ENCODE measurements around the gene NTN5.
"Not testable (repeated sequence)": the region's sequence is repeated elsewhere in the genome, so short reads cannot be mapped to it uniquely, and the experiment has no call there.

Gene NTN5, protein sequence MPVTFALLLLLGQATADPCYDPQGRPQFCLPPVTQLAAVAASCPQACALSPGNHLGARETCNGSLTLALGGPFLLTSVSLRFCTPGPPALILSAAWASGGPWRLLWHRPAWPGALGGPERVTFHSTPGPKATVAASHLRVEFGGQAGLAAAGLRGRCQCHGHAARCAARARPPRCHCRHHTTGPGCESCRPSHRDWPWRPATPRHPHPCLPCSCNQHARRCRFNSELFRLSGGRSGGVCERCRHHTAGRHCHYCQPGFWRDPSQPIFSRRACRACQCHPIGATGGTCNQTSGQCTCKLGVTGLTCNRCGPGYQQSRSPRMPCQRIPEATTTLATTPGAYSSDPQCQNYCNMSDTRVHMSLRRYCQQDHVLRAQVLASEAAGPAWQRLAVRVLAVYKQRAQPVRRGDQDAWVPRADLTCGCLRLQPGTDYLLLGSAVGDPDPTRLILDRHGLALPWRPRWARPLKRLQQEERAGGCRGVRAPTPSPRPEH

DNA sequence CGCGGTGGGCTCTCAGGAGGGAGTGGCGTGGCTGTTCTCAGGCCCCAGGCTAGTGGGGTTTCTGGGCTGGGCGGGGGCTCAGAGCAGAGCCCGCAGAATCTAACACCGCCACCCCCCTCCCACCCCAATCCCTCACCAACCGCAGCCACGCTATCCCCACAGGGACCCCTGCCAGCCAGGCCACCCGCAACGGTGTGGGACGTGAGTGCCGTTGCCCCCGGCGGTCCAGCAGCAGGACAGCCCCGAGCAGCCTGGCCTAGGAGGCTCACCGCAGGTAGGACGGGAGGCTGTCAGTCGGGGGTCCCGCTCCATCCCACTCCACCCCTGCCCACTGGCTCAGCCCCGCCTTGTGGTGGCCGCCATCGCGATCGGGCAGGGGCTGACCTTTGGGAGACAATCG is at the start of gene NTN5:
TSS of gene NTN5 (minus strand) at position 24 of the 400 bp plus-strand sequence. CDS start 2,031 bp downstream, outside the sequence.
- no peak for DNase-seq (ENCODE audit: low spot score)

DNA sequence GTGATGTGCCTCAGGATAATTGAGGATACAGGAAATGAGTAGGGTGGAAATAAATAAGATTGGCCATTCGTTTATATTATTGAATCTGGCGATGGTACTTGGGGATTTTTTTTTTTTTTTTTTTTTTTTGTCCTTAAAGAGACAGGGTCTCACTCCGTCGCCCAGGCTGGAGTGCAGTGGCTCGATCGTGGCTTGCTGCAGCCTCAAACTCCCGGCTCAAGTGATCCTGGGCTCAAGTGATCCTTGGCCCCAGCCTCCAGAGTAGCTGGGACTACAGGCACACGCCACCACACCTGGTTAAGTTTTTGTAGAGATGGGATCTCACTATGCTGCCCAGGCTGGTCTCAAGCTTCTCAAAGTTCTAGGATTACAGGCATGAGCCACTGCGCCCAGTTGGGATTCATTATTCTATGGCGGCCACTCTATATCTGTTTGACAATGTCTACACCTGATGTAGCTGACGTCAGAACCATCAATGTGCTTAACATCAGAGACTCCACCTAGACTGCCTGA is 49.4 kb upstream of the NTN5 start:
- no peak for DNase-seq (ENCODE audit: low spot score)

DNA sequence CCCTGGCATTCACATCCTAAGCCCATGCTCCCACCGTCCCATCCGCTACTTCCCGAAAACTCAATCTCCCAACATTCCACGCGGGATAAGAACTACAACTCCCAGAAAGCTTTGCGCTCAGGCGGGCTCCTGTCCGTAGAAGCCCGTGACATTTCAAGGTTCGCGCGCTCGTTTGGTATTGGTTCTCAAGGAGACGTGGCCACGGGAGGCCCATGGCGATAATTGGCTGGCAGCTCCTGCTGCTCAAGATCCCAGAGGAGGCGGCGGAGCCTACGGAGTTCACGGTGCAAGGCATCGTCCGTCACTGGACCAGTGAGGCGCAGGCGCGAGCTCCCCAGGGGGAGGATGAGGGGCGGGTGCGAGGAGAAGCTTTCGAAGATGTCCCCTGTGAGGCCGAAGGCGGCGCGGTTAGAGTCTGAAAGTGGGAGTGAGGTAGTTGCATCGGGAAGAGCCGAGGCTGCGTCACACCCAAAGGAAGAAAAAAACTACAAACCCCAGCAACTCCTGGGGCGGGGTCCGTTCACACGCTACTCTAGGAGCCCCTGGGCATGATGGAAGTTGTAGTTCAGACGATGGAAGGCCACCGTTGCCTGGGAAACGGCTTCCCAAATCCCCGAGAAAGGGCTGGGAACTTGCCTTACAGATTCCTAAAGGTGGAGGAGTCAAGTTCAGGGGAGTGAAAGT is 47.9 kb upstream of the NTN5 start:
- DNase-seq (ENCODE audit: low spot score) = peak; percentile 98

DNA sequence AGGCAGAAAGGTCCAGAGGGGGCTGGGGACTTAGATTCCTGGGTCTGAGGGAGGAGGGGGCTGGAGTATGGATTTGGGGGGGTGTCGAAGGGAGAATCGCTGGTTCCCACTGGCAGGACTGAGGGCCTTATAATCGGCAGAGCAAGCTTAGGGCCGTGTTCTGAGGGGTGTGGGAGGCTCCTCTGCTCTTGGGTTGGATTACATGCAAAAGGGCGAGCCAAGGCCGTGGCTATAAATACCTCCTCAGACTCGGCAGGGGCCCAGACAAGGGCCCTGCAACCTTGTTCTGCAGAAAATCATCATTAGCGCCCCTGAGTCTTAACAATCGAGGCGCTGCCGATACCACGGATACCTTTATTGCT is 47.4 kb upstream of the NTN5 start:
- DNase-seq (ENCODE audit: low spot score) = no peak

DNA sequence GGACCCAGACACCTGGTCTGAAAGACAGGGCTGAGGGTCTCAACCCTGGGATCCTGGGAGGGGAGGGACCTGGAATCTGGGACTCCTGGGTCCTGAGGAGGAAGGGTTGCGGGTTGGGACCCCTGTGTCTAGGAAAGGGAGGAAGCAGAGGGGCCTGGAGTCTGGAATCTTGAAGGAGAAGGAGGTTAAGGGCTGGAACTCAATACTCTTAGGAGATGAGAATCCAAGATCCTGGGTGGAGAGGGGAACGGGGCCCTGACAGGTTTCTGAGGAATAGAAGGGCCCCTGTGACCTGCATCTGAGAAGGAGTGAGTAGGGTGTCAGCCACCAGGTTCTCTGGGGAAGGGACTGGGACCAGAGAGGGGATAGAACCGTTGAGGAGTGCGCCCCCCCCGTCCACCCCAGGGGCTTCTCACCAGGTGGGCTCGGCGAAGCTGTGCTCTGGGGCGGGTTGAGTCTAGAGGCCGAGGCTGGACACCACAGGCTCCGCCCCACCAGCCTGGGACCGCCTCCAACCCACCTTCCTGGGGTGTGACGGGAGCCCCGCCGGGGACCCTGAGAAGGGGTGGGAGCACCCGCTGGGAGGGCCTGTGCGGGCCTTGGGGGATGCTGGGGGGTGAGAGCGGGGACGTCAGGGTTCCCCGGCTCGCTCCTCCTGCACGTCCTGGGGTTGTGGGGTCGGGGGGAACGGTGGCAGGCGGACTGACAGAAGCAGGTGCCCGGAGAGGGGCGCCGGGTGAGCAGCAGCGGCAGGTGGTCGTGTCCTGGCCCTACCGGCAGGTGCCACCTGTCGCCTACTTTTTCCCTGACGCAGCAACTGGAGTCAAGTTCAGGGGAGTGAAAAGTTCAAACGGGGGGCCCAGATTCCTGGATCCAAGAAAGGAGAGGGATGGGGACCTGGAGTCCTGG is 46.7 kb upstream of the NTN5 start, which contains the start of gene MAMSTR:
TSS of gene MAMSTR (minus strand) at position 463 of the 909 bp plus-strand sequence. CDS start 694 bp downstream, outside the sequence.
- DNase-seq (ENCODE audit: low spot score) = no peak

DNA sequence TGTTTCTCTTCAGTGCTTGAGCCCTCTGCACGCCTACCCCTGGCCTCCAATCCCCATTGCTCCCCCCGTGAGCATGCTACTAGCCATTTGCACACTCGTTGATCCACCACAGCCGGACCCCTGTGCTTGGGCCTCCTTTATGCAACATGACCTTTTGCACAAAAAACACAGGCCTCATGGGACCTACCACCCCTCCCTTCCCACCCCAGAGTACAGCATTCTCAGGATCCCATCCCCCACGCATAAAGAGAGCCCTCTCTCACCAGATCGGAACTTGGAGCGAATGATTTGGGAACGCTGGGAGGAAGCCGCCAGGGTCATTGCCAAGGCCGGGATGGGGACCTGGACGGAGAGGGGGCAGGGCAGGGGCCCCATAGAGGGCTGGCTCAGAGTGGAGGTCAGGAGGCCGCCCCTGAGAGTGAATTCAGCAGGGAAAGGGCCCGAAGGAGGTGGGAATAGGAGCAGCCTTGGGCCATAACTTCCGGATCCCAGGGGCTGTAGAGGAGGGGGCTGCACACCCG is 46.0 kb upstream of the NTN5 start:
- no peak for DNase-seq (ENCODE audit: low spot score)

DNA sequence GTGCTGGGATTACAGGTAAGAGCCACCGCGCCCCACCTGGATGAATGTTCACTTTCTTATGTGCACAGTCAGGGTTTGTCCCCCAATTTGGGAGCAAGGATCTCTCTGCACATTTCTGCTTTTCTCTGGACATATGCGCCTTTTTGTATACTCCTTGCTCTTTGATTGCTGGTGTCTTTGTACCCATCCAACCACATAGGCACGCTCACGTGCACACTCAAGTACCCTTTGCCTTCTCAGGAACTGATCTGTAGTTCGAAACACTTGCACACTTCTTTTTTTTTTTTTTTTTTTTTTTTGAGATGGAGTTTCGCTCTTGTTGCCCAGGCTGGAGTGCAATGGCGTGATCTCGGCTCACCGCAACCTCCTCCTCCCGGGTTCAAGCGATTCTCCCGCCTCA is 45.3 kb upstream of the NTN5 start:
- not testable (repeated sequence) for DNase-seq (ENCODE audit: low spot score)

DNA sequence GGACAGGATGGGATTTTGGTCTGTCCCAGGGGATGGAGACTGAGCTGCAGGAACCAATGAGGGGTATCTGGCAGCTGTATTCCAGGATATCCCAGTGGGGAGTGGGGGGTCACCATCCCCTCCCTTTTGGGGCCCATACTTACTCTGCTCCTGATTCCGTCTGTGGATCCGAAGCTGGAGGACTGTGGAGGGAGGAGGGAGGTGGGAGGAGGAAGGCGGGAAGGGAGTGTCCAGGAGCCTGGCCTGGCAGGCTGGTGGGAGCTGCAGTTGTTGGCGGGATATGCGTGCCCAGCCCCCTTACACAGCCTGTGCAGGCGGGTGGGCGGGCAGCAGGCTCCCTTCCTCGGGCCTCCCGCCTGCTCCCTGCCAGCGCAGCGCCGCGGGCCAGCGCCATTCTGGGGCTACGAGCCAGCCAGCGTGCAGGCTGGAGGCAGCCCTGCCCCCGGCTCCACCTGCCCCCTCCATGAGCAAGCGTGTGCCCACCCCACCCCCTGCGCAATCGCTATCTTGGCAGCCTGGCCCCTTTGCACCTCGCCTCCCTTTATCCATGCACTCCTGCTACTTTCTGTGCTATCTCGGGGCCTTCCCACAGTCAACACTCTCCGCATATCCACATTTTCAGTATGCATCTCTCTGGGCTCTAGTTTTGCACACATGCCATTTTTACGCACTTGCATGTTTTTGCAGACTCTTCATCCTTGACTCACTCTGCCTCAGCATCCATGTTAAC is 43.9 kb upstream of the NTN5 start:
- peak; percentile 61 for DNase-seq (ENCODE audit: low spot score)

DNA sequence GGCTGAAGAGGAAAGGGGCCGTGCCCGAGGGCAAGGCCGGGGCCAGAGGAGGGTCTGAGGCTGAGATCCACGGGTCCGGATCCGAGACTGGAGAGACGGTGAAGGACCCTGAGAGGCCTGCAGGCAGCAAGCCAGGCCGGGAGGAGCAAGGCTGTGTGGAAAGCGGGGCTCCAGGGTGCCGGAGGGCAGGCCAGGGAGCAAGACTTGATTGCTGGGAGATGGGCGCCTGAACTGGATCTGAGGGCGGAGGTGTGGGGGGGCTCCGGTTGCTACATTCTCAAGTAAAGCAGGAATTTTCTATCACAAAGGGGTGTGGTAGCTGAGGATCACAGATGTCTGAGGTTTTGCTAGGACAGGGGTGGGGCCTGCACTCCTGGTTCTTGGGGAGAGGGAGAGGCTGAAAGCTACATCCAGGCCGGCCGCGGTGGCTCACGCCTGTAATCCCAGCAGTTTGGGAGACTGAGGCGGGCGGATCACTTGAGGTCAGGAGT is 42.9 kb upstream of the NTN5 start:
- DNase-seq (ENCODE audit: low spot score) = peak; percentile 27

DNA sequence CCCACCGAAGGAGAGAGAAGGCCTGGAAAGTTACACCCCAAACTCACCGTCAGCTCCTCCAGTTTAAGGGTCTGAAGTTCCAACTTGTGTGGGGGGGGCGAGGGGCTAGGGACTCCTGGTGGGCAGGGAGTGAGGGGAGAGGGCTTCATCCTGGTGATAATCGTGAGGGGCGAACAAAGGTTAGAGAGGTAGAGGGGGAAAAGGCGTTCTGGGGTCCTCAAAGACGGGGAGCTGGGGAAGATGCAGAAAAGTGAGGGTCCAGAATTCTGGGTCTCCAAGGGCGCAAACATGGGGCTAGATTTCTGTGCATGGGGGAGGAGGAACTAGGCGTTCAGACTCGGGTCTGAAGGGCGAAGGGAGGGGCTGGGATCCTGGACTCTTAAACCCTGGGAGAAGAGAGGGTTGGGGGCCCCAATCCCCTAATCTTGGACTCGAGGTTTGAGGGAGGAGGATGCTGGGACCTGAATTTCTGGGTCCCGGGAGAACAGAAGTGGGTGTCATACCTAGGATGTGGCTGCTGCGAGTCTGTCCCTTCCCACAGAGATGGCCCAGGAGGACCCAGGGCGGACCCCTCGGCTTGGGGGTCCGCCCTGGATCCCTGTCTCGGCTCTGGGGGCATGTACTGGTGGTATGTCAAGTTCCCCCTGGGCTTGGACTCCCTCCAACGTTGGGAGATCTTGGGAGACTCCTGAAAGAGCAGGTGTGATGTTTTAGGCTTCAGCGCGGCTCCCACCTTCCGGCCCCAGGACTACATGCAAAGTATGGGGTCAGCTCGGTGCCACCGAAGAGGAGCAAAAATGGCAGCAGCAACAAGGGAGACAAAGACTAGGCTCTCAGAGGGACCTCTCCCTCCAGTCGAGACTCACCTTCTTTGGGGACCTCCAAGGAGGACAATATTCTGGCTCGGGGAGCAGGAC is 42.2 kb upstream of the NTN5 start:
- DNase-seq (ENCODE audit: low spot score) = no peak

DNA sequence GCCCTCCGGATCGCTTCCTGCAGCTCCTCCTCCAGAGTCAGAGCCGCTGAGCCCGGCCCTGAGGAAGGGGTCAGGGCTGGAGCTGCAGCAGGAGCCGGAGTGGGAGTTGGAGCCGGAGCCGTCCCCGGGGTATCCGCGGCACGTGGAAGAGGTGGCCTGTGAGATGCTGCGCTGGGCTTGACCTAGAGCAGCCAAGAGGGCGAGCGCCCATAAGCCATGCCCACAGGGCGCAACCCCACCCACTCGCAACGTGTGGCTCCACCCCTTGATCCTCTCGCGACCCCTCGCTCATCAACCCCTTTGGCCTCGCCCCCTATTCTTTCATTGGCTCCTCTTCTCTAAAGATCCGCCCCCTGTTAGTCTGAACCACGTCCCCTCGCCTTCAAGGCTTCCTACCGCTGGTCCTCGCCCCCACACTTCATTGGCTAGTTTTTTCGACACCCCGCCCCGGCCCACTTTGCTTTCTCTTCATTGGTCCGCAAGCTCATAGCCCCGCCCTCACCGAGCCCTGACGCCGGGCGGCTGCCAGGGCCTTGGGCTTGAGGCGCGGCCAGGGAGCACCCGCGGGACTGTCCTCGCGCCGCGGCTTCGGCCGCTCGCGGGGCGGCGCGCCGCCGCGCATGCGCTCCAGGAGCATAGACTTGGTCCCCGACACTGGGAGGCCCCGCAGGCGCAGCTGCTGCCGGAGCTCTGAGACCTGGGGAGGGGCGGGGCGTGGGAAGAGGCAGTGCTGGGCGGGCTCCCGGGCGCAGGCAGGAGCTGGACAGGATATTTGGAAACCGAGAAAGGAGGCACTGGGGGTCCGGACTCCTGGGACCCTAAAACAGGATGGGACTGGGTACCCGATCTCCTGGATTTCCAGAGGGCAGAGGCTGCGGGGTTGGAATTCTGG is 41.3 kb upstream of the NTN5 start:
- peak; percentile 100 for DNase-seq (ENCODE audit: low spot score)

DNA sequence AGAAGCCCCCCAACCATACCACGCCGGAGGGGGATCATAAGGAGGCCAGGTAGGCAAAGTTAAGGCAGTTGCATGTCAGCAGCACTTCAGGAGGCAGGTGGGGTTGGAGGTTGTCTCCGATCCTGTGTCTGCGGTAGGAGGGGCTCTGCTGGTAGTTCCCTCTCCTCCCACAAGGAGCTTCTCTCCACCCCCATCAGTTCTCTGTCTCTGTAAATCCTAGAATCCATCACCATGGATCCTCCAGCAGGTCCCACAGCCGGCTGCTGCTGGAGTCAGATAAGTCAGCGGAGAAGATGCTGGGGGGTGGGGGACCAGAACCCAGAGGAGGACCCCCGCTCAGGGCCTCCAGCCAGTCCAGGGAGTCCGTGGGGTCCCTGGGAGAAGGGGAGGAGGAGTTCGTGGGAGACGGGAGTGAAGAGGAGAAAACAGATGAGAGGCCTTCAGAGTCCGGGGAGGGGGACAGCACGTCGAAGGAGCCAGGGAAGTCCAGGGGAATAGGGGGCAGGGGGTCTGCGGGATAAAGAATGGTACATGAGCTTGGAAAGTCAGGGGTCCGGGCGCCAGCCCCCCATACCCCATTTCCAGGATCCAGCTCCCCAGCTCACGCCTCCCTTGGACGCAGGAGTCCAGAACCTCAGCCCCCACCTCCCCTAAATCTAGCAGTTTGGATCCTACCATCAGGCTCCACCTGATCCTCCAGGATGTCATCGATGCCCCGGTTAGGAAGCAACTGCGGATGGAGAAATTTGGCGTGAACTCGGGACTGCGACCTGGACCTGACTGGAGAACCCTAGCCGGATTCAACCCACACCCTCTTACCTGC is 40.4 kb upstream of the NTN5 start:
- DNase-seq (ENCODE audit: low spot score) = no peak

DNA sequence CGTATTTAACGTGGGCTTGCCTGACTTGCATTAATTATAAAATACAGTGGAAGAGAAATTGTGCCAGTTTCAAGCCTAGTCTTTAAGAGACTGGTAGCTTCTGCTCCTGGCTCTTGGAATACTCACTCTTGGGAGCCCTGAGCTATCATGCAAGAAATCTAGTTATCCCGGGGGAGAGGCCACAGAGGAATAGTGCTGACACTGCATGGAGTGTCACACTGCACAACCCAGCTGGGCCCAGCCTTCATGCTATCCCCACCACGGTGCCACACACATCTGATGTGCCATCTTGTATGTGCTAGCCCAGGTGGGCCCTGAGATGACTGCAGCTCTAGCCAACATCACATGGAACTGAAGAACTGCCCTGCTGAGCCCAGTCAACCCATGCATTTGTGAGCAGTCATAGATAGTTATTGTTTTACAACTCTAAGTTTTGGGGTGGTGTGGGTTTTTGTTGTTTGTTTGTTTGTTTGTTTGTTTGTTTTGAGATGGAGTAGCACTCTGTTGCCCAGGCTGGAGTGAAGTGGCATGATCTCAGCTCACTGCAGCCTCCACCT is 38.4 kb upstream of the NTN5 start:
- DNase-seq (ENCODE audit: low spot score) = no peak

DNA sequence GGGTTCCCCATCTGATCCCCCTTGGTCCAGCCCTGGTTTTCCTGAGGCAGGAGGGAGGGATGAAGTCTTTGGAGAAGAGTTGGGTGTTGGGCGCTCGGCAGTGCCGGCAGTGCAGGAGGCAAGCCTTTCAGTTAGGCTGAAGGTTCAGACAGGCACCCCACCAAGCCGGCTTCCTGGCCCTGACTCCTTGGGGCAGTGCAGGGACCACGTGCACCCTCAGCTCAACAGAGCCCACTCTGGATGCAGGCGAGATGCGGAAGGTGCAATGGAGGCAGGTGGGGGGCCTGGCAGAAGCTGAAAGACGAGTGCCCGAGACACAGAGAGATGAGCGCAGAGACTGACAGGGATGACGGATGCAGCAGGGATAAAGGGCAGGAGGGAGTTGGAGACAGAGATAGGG is 35.7 kb upstream of the NTN5 start:
- DNase-seq (ENCODE audit: low spot score) = no peak

DNA sequence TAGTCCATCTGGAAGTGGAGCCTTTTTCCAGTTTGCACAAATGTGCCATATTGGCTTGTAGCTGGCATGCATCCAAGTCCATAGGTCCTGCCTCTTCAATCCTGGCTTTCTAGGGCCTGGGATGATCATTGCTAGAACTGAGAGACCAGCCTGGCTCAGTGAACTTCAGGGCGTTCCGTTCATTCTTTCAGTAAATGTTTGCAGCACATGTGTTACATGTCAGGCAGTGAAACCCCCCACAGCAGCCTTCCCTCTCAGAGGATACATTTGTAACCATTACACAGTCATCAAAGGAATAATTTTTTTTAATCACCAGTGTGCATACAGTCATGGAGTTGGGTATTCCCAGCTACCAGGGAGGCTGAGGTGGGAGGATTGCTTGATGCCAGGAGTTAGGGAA is 32.6 kb upstream of the NTN5 start:
- DNase-seq (ENCODE audit: low spot score) = no peak

DNA sequence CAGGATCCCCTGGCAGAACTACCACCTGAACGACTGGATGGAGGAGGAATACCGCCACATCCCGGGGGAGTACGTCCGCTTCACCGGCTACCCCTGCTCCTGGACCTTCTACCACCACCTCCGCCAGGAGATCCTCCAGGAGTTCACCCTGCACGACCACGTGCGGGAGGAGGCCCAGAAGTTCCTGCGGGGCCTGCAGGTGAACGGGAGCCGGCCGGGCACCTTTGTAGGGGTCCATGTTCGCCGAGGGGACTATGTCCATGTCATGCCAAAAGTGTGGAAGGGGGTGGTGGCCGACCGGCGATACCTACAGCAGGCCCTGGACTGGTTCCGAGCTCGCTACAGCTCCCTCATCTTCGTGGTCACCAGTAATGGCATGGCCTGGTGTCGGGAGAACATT is 30.5 kb upstream of the NTN5 start:
- no peak for DNase-seq (ENCODE audit: low spot score)

DNA sequence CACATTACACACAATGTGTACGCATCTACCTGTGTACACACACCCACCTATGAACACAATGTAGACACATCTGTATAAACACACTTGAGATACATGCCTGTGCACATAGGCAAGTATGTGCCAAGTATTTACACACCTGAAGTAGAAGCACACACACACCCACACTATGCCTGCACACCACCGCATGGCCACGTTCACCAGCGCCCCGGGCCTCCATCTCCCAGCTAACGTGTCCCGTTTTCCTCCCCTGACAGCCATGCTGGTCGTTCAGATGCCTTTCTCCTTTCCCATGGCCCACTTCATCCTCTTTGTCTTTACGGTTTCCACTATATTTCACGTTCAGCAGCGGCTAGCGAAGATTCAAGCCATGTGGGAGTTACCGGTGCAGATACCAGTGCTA is 29.9 kb upstream of the NTN5 start:
- DNase-seq (ENCODE audit: low spot score) = no peak

DNA sequence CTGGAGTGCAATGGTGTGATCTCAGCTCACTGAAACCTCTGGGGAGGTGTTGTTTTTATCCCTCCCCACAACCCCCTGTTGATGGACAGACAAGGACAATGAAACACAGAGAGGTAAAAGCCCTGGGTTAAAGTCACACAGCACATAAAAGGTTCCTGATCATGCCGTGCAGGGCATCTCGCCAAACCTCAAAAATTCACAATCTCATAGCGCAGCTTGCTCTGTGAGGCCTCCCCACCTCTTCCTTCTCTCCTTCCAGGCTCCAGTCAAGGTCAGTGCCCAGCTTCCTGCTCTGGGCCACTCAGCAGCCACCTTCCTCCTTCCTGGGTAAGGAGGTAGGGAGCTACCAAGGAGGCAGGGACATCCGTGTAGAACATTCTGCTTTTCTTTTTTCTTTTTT is 25.2 kb upstream of the NTN5 start:
- peak; percentile 71 for DNase-seq (ENCODE audit: low spot score)
